Natural killer cell (primary cell): Measurements from ENCODE around the gene RPS5. TPM values are rescaled to one million over a fixed set of nuclear protein-coding genes. Genes with fewer than 3 reads are reported as not detected.

Source experiments
- ATAC-seq, 3 donors: fragments of 150-1000 bp in 2 of 3; fragments of 200-7000 bp in 1 of 3; cut with Tn5 transposase; 1 replicate in 1 of 3; 2 replicates in 2 of 3; pipeline ENCODE4 v1.10.0; 2021; ENCODE audit warnings: mild to moderate bottlenecking in 2 of 3, moderate library complexity in 2 of 3
- DNase-seq, 2 donors: peaks; one replicate each; pipeline versions ENCODE4 v3.0.0 to v3.0.0-alpha.2; 2013 to 2021; ENCODE audit warnings: mixed read lengths in 1 of 2
- H3K27ac ChIP-seq: one replicate; pipeline ENCODE4 v1.5.1; 2013; ENCODE audit warnings: mild to moderate bottlenecking, low read length
- H3K27me3 ChIP-seq: one replicate; pipeline ENCODE4 v1.6.1; 2013; ENCODE audit warnings: low read length; ENCODE audit not compliant: control insufficient read depth, insufficient read depth
- H3K36me3 ChIP-seq: one replicate; pipeline ENCODE4 v1.6.1; 2013; ENCODE audit warnings: low read length; ENCODE audit not compliant: control insufficient read depth, insufficient read depth
- H3K4me1 ChIP-seq: one replicate; pipeline ENCODE4 v1.6.1; 2013; ENCODE audit warnings: low read length; ENCODE audit not compliant: control insufficient read depth, insufficient read depth
- H3K4me3 ChIP-seq: one replicate; pipeline ENCODE4 v1.5.1; 2013; ENCODE audit warnings: low read length
- H3K9me3 ChIP-seq: one replicate; pipeline ENCODE4 v1.6.1; 2013; ENCODE audit warnings: low read length; ENCODE audit not compliant: control insufficient read depth, insufficient read depth
- H3K27ac Mint-ChIP-seq, 2 donors: one replicate each; pipeline ENCODE4 v1.8.0; 2022; ENCODE audit warnings: mild to moderate bottlenecking in 2 of 2, mixed read lengths in 2 of 2, moderate library complexity in 1 of 2
- H3K27me3 Mint-ChIP-seq, 2 donors: one replicate each; pipeline ENCODE4 v1.8.0; 2022; ENCODE audit warnings: low read depth in 2 of 2, mixed read lengths in 2 of 2
- H3K36me3 Mint-ChIP-seq: one replicate; pipeline ENCODE4 v1.8.0; 2022; ENCODE audit warnings: mixed read lengths
- H3K4me1 Mint-ChIP-seq, 2 donors: one replicate each; pipeline ENCODE4 v1.8.0; 2022; ENCODE audit warnings: mixed read lengths in 2 of 2
- H3K4me3 Mint-ChIP-seq: one replicate; pipeline ENCODE4 v1.8.0; 2022; ENCODE audit warnings: mild to moderate bottlenecking, moderate library complexity, mixed read lengths
- H3K9me3 Mint-ChIP-seq, 2 donors: one replicate each; pipeline ENCODE4 v1.8.0; 2022; ENCODE audit warnings: mixed read lengths in 2 of 2
- WGBS: methylation state at CpG from one replicate; pipeline ENCODE4 v1.1.7; 2013; ENCODE audit warnings: missing lambda C conversion rate; ENCODE audit not compliant: insufficient coverage; 5-methylcytosine and 5-hydroxymethylcytosine counted together
- intact Hi-C: fragments of 100-400 bp; cut with micrococcal nuclease; formaldehyde crosslinking; loops from one replicate; pipeline ENCODE4 v1.14.2; 2022
- total RNA-seq, 4 donors: library from RNA; stranded (reverse); fragments of 120-200 nt in 1 of 4; gene quantifications; one replicate each; pipeline versions ENCODE4 v1.2.3 to v1.2.4, GENCODE V29; 2013 to 2022
- TF ChIP-seq, protein P1 (sequence below): fragments of 200-600 bp; IDR thresholded peaks from one replicate; pipeline ENCODE4 v1.8.0; 2022; ENCODE audit warnings: antibody characterized with exemption

Gene RPS5
- 100 to 1,000 TPM; 406 to 580 (median 525) TPM for total RNA-seq
- 1,160 TPM for total RNA-seq (2013)

DNA sequence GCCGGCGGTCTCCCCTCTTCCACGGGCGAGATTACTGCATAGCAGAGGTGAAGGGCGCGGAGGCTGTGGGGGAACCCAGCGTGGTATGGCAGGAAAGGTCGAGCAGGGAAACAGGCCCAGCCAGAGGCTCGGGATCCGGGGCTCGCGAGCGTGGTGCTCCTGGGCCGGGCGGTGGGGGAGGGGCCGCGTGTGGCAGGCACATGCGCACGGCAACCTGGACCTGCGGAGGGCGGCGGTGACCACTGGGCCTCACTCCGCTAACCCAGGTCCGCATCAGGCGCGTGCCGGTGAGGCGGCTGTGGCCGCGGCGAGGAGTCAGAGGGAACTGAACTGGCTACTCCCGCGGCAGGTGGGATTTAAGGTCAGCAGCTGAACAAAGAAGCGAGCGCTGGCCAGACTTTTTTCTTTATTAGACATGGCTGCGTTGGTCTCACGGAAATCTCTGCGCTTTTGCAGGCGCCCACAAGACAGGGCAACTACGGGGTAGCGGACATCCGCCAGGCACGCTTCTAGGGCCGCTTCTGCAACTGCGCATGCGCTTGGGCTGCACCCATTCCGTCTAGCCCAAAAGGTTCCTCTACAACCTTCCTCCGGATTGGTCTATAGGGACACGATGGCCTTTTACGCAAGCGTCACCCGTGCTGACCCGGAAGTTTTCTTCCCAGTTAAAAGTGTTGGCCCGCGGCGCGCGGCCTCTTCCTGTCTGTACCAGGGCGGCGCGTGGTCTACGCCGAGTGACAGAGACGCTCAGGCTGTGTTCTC, at the start of gene RPS5:
Gene RPS5, plus strand, starts transcription at position 694 of the 762 bp plus-strand sequence. CDS start 869 bp downstream, outside the sequence.
- Mint-ChIP-seq H3K36me3 (no peaks in the 10 kb centered on the region), H3K4me3 (peak within 1 kb of the TSS; percentile 97), H3K4me1 (peaks cover 19 to 42% of the 10 kb centered on the region in 2 donors), H3K9me3 (no peaks in the 10 kb centered on the region), H3K27me3 (no peaks in the 10 kb centered on the region), H3K27ac (peak within 1 kb of the TSS; percentile 98)
- DNase-seq (peak; percentile 89 to 100), ATAC-seq (peak; percentile 85 to 96 (median 90))
- H3K27ac ChIP-seq = peak within 1 kb of the TSS; percentile 96
- intact Hi-C loops = loop anchor here (1.0 to 10.0 kb wide), 3 partner anchors 14 to 202 kb away; partner anchors contain the start of genes ZNF132 and ZNF274
- H3K9me3 ChIP-seq = no peaks in the 10 kb centered on the region
- H3K27me3 ChIP-seq = no peaks in the 10 kb centered on the region
- peaks cover 12% of the 10 kb centered on the region for H3K36me3 ChIP-seq
- H3K4me3 ChIP-seq = peak within 1 kb of the TSS; percentile 55
- TF ChIP-seq, protein P1, sequence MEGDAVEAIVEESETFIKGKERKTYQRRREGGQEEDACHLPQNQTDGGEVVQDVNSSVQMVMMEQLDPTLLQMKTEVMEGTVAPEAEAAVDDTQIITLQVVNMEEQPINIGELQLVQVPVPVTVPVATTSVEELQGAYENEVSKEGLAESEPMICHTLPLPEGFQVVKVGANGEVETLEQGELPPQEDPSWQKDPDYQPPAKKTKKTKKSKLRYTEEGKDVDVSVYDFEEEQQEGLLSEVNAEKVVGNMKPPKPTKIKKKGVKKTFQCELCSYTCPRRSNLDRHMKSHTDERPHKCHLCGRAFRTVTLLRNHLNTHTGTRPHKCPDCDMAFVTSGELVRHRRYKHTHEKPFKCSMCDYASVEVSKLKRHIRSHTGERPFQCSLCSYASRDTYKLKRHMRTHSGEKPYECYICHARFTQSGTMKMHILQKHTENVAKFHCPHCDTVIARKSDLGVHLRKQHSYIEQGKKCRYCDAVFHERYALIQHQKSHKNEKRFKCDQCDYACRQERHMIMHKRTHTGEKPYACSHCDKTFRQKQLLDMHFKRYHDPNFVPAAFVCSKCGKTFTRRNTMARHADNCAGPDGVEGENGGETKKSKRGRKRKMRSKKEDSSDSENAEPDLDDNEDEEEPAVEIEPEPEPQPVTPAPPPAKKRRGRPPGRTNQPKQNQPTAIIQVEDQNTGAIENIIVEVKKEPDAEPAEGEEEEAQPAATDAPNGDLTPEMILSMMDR = no peak
- 0% methylated on average over 64 of the region's 64 CpGs for WGBS
- peaks cover 36% of the 10 kb centered on the region for H3K4me1 ChIP-seq

DNA sequence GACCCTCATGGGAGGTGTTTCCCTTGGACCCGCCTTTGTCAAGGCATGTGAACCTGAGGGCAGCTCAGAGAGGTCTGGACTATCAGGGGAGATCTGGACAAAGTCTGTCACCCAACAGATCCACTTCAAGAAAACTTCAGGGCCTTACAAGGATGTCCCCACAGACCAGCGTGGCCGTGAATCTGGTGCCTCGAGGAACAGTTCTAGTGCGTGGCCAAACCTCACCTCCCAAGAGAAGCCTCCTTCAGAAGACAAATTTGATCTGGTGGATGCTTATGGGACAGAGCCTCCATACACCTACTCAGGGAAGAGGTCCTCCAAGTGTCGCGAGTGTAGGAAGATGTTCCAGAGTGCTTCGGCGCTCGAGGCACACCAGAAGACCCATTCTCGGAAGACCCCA, 48.7 kb upstream of the RPS5 start:
- peaks cover 8% of the 10 kb centered on the region for H3K36me3 Mint-ChIP-seq

DNA sequence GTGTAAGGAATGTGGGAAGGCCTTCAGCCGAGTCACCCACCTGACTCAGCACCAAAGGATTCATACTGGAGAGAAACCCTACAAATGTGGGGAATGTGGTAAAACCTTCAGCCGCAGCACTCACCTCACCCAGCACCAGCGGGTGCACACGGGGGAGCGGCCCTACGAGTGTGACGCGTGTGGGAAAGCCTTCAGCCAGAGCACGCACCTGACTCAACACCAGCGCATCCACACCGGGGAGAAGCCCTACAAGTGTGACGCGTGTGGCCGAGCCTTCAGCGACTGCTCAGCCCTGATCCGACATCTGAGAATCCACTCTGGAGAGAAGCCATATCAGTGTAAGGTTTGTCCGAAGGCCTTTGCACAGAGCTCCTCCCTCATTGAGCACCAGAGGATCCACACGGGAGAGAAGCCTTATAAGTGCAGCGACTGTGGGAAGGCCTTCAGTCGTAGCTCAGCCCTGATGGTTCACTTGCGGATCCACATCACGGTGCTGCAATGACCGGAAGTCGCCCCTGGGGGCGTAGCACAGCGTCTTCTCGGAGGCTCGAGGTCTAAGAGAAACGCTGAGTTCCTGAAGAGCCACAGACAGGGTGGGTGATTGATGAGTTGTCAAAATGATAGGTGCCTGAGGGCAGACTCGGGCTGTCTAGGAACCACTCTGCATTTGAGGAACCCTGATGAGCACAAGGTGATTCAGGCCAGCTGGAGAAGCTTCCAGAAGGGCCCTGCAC, 48.1 kb upstream of the RPS5 start:
- WGBS = 95% methylated on average over 30 of the region's 30 CpGs

More for the DNA sequence above, 48.7 kb upstream of the RPS5 start:
- no peaks in the 10 kb centered on the region for H3K4me1 ChIP-seq
- H3K4me3 Mint-ChIP-seq = no peak overlapping the region
- peaks cover 0 to 5% of the 10 kb centered on the region in 2 donors for H3K4me1 Mint-ChIP-seq
- H3K4me3 ChIP-seq = no peak overlapping the region
- no peaks in the 10 kb centered on the region for H3K27me3 Mint-ChIP-seq
- ATAC-seq (no peak), DNase-seq (no peak)
- TF ChIP-seq, protein P1 = no peak
- H3K27ac Mint-ChIP-seq = no peak overlapping the region
- H3K27ac ChIP-seq = no peak overlapping the region
- H3K9me3 ChIP-seq = no peaks in the 10 kb centered on the region
- H3K27me3 ChIP-seq = no peaks in the 10 kb centered on the region
- peaks cover 17% of the 10 kb centered on the region for H3K36me3 ChIP-seq
- H3K9me3 Mint-ChIP-seq = no peaks in the 10 kb centered on the region
- intact Hi-C loops = no loop called here
- over 99% methylated on average over 11 of the region's 11 CpGs for WGBS

More for the DNA sequence above, 48.1 kb upstream of the RPS5 start:
- Histone ChIP-seq H3K27me3 (no peaks in the 10 kb centered on the region), H3K27ac (no peak overlapping the region), H3K4me3 (no peak overlapping the region), H3K9me3 (no peaks in the 10 kb centered on the region), H3K4me1 (no peaks in the 10 kb centered on the region), H3K36me3 (peaks cover 17% of the 10 kb centered on the region)
- H3K27me3 Mint-ChIP-seq = no peaks in the 10 kb centered on the region
- peaks cover 8% of the 10 kb centered on the region for H3K36me3 Mint-ChIP-seq
- ATAC-seq = no peak
- peaks cover 0 to 5% of the 10 kb centered on the region in 2 donors for H3K4me1 Mint-ChIP-seq
- H3K27ac Mint-ChIP-seq = no peak overlapping the region
- no peak overlapping the region for H3K4me3 Mint-ChIP-seq
- TF ChIP-seq, protein P1 = no peak
- DNase-seq = no peak
- H3K9me3 Mint-ChIP-seq = no peaks in the 10 kb centered on the region
- intact Hi-C loops = no loop called here
